Activated naive CD8-positive, alpha-beta T cell treated with anti-CD3 and anti-CD28 coated beads, Interleukin-2, amount 10 ng/mL, durations not matched to agents 7 days and 5 days (primary cell): ENCODE data around the gene HGS. TPM values are rescaled to one million over a fixed set of nuclear protein-coding genes. Genes with fewer than 3 reads are reported as not detected.
"Not testable (repeated sequence)": the region's sequence is repeated elsewhere in the genome, so short reads cannot be mapped to it uniquely, and the experiment has no call there.

Experiments
- ATAC-seq: fragments of 150-1000 bp; cut with Tn5 transposase; one replicate; pipeline ENCODE4 v1.10.0; 2021; ENCODE audit warnings: low read depth, moderate library complexity
- POLR2A ChIA-PET: fragments of 350-600 bp; sonication (Branson Sonifier 250); formaldehyde crosslinking; loops from one replicate; lab custom pipeline; 2021; ENCODE audit warnings: antibody characterized with exemption; lab: Charles Lee
- DNase-seq: peaks from one replicate; pipeline ENCODE4 v3.0.0; 2021
- H3K27ac Mint-ChIP-seq: one replicate; pipeline ENCODE4 v1.8.0; 2022; ENCODE audit warnings: mild to moderate bottlenecking, mixed read lengths
- H3K27me3 Mint-ChIP-seq: one replicate; pipeline ENCODE4 v1.8.0; 2022; ENCODE audit warnings: mild to moderate bottlenecking, moderate library complexity, mixed read lengths
- H3K36me3 Mint-ChIP-seq: one replicate; pipeline ENCODE4 v1.8.0; 2021; ENCODE audit warnings: mild to moderate bottlenecking, mixed read lengths
- H3K4me1 Mint-ChIP-seq: one replicate; pipeline ENCODE4 v1.8.0; 2021; ENCODE audit warnings: mixed read lengths
- H3K4me3 Mint-ChIP-seq: one replicate; pipeline ENCODE4 v1.8.0; 2022; ENCODE audit warnings: mild to moderate bottlenecking, moderate library complexity, mixed read lengths
- H3K9me3 Mint-ChIP-seq: one replicate; pipeline ENCODE4 v1.8.0; 2021; ENCODE audit warnings: mixed read lengths
- total RNA-seq, 2 experiments: library from RNA; stranded (reverse); gene quantifications; one replicate each; pipeline ENCODE4 v1.2.3, GENCODE V29; 2021

The HGS gene
- total RNA-seq, 2 experiments from 2014 or later = 152 to 164 TPM

GRCh38 chr17:81727324-81728031 lies 43.7 kb downstream of the HGS start:
- Mint-ChIP-seq H3K36me3 (no peaks in the 10 kb centered on the region), H3K9me3 (no peaks in the 10 kb centered on the region), H3K4me3 (no peak overlapping the region), H3K4me1 (peaks cover 2% of the 10 kb centered on the region), H3K27me3 (peaks cover 16% of the 10 kb centered on the region), H3K27ac (no peak overlapping the region)
- DNase-seq (no peak), ATAC-seq (no peak)
- POLR2A ChIA-PET = interaction anchor here (1.3 kb wide), 1 partner anchor 133 kb away, joined by 3 read pairs; no protein-coding TSS in a partner anchor

GRCh38 chr17:81733507-81734404 lies 49.9 kb downstream of the HGS start:
- no peak overlapping the region for H3K4me3 Mint-ChIP-seq
- no peak overlapping the region for H3K27ac Mint-ChIP-seq
- peaks cover 19% of the 10 kb centered on the region for H3K27me3 Mint-ChIP-seq
- DNase-seq (peak; percentile 80), ATAC-seq (peak; percentile 79)
- H3K4me1 Mint-ChIP-seq = peaks cover 8% of the 10 kb centered on the region
- no peaks in the 10 kb centered on the region for H3K36me3 Mint-ChIP-seq
- POLR2A ChIA-PET = interaction anchor here (0.6 to 1.9 kb wide), 3 partner anchors 16 to 133 kb away, joined by 3 to 6 read pairs (median 5); partner anchors contain the start of gene MCRIP1
- H3K9me3 Mint-ChIP-seq = no peaks in the 10 kb centered on the region

- no peaks in the 10 kb centered on the region for H3K9me3 Mint-ChIP-seq
- no peaks in the 10 kb centered on the region for H3K36me3 Mint-ChIP-seq
- peak; percentile 36 for DNase-seq
- H3K27ac Mint-ChIP-seq = no peak overlapping the region
- peaks cover 21% of the 10 kb centered on the region for H3K27me3 Mint-ChIP-seq
- H3K4me3 Mint-ChIP-seq = no peak overlapping the region
- POLR2A ChIA-PET = interaction anchor here (0.9 to 1.9 kb wide), 4 partner anchors 99 to 132 kb away, joined by 3 to 6 read pairs (median 4); partner anchors contain the start of gene MCRIP1
- H3K4me1 Mint-ChIP-seq = peaks cover 8% of the 10 kb centered on the region
- no peak for ATAC-seq
Measured at GRCh38 chr17:81734405-81735263, 50.8 kb downstream of the HGS start.

GRCh38 chr17:81735264-81736102 lies 51.7 kb downstream of the HGS start:
- DNase-seq (peak; percentile 50), ATAC-seq (peak; percentile 40)
- peak overlapping the region; percentile 75 for H3K4me3 Mint-ChIP-seq

GRCh38 chr17:81737947-81738800 lies 54.4 kb downstream of the HGS start:
- Mint-ChIP-seq H3K27ac (no peak overlapping the region), H3K27me3 (peaks cover 32% of the 10 kb centered on the region), H3K9me3 (no peaks in the 10 kb centered on the region), H3K4me1 (peaks cover 8% of the 10 kb centered on the region), H3K36me3 (no peaks in the 10 kb centered on the region), H3K4me3 (no peak overlapping the region)
- POLR2A ChIA-PET = no interaction called here
- no peak for DNase-seq
- ATAC-seq = no peak

More at GRCh38 chr17:81735264-81736102, 51.7 kb downstream of the HGS start:
- H3K27ac Mint-ChIP-seq = peak overlapping the region; percentile 20
- no peaks in the 10 kb centered on the region for H3K36me3 Mint-ChIP-seq
- H3K4me1 Mint-ChIP-seq = peaks cover 8% of the 10 kb centered on the region
- POLR2A ChIA-PET = interaction anchor here (0.7 to 1.9 kb wide), 5 partner anchors 98 to 157 kb away, joined by 3 to 6 read pairs (median 3); partner anchors contain the start of gene MCRIP1
- peaks cover 24% of the 10 kb centered on the region for H3K27me3 Mint-ChIP-seq
- H3K9me3 Mint-ChIP-seq = no peaks in the 10 kb centered on the region

- Mint-ChIP-seq H3K4me1 (peaks cover 6% of the 10 kb centered on the region), H3K36me3 (no peaks in the 10 kb centered on the region), H3K27me3 (peaks cover 27% of the 10 kb centered on the region), H3K9me3 (no peaks in the 10 kb centered on the region), H3K4me3 (no peak overlapping the region), H3K27ac (no peak overlapping the region)
- DNase-seq = no peak
- ATAC-seq = no peak
- POLR2A ChIA-PET = no interaction called here
Measured at GRCh38 chr17:81738801-81739393, 55.1 kb downstream of the HGS start.

- ATAC-seq, H3K9me3 Mint-ChIP-seq, DNase-seq, H3K27ac Mint-ChIP-seq, H3K4me3 Mint-ChIP-seq, H3K4me1 Mint-ChIP-seq, POLR2A ChIA-PET, H3K36me3 Mint-ChIP-seq: not testable (repeated sequence)
- peaks cover 27% of the 10 kb centered on the region for H3K27me3 Mint-ChIP-seq
Measured at GRCh38 chr17:81739593-81739992, 55.8 kb downstream of the HGS start.

- POLR2A ChIA-PET = no interaction called here
- no peak overlapping the region for H3K27ac Mint-ChIP-seq
- H3K9me3 Mint-ChIP-seq = no peaks in the 10 kb centered on the region
- H3K27me3 Mint-ChIP-seq = peaks cover 27% of the 10 kb centered on the region
- peaks cover 5% of the 10 kb centered on the region for H3K4me1 Mint-ChIP-seq
- H3K4me3 Mint-ChIP-seq = no peak overlapping the region
- ATAC-seq (no peak), DNase-seq (peak; percentile 31)
- H3K36me3 Mint-ChIP-seq = no peaks in the 10 kb centered on the region
Measured at GRCh38 chr17:81740395-81740961, 56.7 kb downstream of the HGS start.

GRCh38 chr17:81741049-81741593 lies 57.3 kb downstream of the HGS start:
- H3K4me3 Mint-ChIP-seq = no peak overlapping the region
- POLR2A ChIA-PET = no interaction called here
- H3K27ac Mint-ChIP-seq = no peak overlapping the region
- DNase-seq = peak; percentile 37
- no peaks in the 10 kb centered on the region for H3K36me3 Mint-ChIP-seq
- ATAC-seq = peak; percentile 21
- H3K27me3 Mint-ChIP-seq = peaks cover 24% of the 10 kb centered on the region
- H3K9me3 Mint-ChIP-seq = no peaks in the 10 kb centered on the region
- H3K4me1 Mint-ChIP-seq = no peaks in the 10 kb centered on the region

- Mint-ChIP-seq H3K9me3 (no peaks in the 10 kb centered on the region), H3K27ac (no peak overlapping the region), H3K4me3 (no peak overlapping the region), H3K4me1 (no peaks in the 10 kb centered on the region), H3K27me3 (peaks cover 24% of the 10 kb centered on the region), H3K36me3 (no peaks in the 10 kb centered on the region)
- POLR2A ChIA-PET = no interaction called here
- DNase-seq (peak; percentile 42), ATAC-seq (peak; percentile 24)
Measured at GRCh38 chr17:81741594-81742452, 58.0 kb downstream of the HGS start.
